Nucleus accumbens (tissue), 56 donors: ENCODE data around the gene CENPP.

Source experiments
- DNase-seq, 56 donors: peaks; one replicate each; lab custom pipeline; 2025; lab: John Stamatoyannopoulos, UW

The CENPP gene

DNA sequence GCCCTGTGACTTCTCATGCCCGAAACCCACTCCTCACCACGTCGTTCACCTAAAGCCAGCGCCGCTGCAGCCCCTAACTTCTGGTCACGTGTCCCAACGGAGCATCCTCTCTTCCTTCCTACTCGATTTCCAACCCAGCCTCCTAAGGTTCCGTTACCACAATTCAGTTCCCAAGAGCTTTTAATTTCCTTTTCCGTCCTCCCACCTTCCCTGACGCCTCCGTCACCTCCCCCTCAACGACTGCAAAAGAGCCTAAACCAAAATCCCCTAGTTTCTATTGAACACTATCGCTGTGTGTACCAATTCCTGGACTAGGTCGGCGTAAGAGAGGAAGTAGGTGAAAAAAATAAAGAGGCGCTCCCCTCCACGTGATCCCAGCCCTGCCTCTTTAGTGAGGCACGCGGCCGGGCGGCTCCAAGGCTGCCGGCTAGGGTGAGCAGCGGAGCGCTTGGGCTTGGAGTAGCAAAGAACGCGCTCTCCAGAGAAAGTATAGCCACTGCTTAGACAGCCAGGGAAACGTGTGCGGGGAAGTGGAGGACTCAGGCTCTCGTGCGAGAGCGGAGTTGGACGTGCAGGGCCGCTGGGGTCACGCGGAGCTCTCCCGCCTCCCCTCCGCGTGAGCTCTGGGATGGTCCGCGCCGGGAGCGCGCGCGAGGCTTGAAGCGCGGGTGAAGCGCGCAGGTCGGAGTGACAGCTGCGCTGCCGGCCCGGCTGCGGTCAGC lies at the start of gene CENPP, which contains the start of gene NOL8:
TSS of gene CENPP (plus strand) at position 685 of the 722 bp plus-strand sequence.
TSS of gene NOL8 (minus strand) at position 82 of the 722 bp plus-strand sequence. CDS start 1,189 bp downstream, outside the sequence.
- DNase-seq = peak; percentile 37 to 95 (median 86)

DNA sequence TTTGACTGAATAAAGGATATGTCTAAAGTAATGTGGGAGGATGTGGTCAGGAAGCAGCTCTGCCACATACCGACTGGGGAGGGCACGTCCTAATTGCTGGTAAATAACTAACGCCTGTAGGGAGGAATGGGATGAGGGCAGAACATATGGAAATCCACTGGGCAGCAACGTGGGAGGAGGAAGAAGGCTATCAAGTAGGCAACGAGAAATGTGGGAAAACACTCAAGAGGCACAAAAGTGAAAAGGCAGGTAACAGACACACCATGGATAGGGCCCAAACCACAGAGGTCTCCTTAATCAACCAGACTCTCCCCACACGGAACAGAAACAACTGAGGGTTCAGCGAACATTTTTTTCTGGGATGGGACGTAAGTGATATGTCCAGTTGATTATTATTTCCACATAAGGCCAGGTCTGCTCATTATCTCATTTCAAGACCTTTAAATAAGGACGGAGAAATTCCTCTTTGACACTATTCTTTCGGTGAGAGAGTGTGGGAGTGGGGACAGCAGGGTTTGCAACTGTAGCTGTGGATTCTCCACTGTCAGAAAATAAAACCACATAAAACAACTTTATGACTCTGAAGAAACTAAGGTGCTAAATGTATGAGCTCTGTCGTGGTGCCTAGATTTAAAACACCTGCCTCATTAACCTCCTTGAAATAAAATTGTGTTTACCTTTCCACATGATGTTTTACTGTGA lies 49.3 kb upstream of the CENPP start:
- no peak for DNase-seq

DNA sequence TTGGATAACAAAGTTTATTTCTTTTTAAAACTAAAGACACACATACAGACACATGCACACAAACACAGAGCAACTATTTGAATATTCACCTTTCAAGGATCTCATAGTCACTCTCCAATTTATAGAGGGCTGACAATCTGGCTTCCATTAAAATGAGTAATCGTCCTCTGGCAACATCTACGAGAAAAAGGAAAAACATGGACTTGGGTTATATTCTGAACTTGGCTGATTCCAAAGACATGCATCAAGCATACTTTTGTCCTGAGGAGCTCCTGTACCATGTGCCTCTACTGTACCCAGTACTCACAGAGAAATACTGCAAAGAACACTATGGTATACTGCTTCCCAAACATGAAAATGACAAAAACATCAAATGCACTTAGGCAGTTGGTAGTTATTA lies 47.6 kb upstream of the CENPP start:
- no peak for DNase-seq

DNA sequence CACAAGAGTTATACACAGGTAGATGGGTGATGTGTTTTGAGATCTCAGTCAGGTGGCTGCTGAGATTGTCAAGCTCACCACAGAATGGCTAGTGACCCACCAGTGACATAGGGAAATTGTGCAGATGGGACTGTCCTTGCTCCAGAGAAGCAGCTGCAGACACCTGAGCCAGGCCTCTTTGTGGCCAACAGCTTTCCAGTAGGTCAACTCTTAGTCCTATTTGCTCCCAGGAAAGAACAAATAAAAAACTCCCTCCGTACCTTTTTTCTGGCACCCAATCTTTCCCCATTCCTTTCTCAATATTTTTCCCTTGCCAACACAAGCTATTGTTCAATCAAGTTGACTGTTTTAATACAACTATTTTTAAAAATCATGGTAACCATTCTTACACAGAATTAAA lies 46.5 kb upstream of the CENPP start:
- no peak for DNase-seq

DNA sequence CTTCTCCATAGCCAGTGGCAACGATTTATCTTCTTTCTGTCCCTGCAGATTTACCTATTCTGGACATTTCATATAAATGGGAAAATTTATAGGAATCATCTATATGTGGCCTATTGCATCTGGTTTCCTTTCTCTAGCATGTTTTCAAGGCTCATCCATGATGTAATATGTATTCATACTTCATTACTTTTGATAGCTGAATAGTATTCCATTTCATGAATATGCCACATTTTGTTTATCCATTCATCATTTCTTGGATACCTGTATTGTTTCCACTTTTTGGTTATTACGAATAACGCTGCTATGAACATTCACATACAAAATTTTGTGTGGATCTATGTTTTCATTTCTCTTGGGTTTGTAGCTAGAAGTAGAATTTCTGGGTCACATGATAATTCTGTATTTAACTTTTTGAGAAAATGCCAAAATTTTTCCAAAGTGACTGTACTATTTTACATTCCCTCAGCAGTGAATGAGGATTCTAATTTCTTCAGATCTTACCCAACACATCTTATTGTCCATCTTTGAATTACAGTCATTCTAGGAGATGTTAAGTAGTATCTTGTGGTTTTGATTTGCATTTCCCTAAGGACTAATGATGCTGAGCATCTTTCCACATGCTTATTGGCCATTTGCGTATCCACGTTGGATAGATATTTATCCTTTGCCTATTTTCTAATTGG lies 35.9 kb upstream of the CENPP start:
- no peak for DNase-seq

DNA sequence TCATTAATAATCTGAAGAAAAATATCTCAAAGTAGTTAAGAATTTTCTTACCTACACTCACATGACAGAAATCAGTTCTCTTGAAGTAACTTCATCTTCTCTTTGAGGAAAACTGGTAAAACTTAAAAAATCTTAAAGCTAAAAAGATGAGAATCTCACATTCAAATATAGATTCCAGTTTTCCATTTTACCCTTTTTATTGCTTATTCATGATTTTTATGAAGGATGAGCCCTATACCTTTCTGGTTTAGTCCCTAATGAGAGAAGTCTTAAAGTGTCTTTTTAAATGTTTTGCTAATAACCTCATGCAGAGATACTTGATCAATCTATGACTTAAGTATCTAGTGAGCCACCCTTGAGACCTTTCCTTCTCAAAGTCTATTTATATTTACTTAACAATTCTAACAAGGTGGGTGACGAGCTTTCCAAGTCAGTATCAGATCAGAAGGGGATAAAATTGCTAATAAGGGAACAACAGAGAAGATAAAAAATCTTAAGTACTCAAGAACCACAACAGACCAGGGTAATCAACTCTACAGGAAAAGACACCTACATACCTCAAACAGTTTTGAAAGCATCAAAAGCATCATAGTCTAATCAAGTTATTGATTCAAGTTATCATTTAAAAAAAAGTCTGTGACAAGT lies 34.8 kb upstream of the CENPP start:
- DNase-seq = no peak

DNA sequence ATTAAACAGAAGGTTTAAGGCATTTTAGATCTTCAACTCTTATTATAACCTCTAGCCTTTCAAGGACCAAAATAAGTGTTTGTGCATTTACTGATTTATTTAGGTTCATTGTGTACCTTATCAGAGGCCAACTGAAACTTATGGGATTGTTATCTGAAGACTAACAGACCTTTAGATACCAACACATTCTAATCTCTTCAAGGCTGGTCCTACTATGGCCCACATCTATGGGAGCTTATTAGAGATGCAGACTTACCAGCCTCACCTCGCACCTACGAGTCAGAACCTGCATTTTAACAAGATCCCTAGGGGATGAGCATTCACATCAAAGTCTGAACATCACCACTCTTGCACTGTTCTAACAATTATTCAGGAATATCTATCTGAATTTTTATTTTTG lies 34.2 kb upstream of the CENPP start:
- no peak for DNase-seq

DNA sequence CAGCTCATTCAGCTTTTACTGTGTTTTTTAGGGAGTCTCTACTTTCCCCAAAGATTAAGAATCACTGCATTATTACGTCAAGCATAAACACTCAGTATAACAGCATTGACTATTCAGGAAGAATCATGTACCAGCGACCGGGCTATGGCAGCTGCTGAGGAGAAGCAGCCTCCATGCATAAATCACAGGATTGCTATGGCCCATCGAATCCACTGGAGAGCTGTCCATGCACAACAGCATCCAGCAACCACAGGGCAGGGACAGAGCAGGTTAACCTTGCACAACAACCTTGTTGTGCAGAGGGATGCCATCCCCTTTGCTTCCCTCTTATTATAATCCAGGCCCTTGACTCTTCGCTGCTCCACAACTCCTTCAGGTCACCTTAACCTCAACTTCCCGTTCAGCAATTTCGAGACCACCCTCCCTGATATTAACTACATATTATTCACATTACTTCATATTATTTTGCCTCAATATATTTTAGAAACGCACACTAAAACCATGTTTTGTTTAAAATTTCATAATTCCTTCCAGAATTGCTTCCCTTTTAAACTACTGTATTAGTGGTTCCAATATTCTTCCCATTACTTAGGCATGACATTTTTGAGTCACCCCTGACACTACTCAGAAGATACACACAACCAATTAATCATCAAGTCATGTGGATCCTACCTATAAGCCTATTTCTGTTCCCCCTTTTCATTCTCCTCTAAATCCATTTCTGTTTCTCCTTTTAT lies 33.2 kb upstream of the CENPP start:
- DNase-seq = no peak

DNA sequence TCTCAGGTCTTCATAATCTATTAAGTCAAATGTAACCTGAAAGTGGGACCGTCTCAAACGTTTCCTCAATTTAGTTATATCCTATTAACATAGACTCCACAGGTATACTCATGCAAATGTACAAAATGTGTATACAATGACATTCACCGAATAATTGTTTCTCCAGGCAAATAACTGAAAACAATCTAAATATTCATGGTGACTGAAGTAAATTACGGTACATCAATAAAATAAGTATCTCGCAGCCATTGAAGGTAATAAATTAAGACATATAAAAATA lies 32.7 kb upstream of the CENPP start:
- DNase-seq = no peak

DNA sequence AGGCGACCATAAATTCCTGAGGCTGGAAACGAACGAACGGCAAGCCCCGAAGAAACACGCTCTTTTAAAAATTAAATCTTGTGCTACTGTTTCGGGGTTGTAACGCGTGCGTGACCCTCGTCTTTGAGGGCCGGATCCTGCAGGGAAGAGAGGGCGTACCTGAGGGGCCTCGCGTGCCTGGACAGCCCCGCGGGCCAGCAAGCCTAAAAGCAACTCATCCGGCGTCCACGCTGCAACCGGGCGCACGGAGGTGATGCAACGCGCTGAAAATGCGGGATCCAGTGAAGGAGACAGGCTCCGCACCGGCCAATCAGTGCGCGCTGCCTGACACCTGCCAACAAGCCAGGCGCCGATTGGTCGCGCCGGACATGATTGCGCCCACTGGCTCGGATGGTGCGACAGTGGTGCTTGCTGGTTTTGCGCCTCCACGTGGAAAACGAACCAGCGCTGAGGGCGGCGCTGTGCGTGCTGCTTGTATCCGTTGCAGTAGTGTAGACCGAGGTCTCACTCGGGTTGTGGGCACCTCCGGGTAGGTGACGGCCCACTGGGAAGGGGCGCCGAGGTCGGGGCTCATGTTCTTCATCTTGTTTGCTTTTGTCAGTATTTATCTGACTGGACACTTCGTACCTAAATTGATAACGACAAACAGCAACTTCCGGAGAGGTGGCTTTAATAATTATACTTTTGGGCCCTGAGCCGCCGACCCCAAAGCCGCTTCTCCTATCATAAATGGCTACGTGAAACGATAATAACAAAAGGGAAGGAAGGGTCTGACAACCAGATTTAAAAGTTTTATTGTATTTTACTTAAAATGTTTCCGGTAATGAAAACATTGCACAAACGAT lies 32.1 kb upstream of the CENPP start, which contains the start of gene IARS1:
TSS of gene IARS1 (minus strand) at position 246 of the 845 bp plus-strand sequence. CDS start 4,278 bp downstream, outside the sequence.
- peak; percentile 86 to 99 (median 97) for DNase-seq

DNA sequence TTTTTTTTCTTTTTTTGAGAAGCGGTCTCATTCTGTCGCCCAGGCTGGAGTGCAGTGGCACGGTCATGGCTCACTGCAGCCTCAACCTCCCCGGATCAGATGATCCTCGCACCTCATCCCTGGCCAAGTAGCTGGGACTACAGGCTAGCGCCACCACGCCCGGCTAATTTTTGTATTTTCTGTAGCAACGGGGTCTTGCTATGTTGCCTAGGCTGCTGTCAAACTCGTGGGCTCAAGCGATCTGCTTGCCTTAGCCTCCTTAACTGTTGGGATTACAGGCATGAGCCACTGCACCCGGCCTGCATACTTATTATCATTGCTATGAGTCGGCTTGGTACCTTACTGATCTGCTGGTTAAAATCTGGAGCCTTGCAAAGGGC lies 31.5 kb upstream of the CENPP start:
- DNase-seq = peak in 6 of 56 donors; percentile 0 to 15 (median 6)

DNA sequence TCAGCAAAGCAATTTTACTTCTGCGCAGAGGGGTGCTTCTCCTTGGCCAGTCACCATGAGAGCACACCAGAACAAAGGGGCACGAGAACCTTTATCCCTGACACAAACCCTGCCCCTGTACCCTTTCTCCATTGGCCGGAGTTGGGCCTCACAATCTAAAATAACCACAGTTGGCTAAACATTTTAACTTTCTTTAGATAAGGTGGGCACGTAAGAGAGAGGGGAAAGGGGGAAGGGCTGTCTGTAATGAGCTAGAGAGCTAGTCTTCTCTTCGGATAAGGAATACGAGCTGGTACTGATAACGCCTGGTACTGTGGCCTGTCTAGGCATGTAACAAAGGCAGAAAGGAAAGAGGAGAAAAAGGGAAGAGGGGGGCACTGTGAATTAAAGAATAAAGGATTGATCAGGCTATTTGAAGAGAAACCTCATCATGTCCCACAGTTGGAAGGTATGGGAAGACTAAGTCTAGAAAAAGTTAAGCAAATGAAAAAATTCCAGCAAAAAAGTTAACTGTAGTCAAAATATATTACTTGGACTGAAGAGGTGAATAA lies 30.4 kb upstream of the CENPP start:
- no peak for DNase-seq

DNA sequence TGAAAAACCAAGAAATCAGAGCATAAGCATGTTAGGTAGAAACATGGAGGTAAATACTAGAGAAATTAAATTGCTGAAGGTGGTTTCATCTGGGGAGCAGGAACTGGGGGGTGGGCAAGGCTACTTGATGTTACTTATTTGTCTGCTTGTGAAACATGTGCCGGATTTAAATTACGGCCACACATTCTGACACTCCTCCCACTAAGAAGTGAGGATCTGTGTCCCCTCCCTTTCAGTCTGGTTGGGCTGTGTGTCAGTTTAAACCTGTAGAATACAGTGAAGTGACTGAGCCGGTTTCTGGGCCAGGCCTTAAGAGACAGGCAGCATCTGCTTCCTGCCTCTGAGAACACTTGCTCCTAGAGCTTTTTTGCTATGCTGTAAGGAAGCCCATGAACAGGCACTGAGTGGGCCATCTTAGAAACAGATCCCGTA lies 29.9 kb upstream of the CENPP start:
- DNase-seq = no peak

DNA sequence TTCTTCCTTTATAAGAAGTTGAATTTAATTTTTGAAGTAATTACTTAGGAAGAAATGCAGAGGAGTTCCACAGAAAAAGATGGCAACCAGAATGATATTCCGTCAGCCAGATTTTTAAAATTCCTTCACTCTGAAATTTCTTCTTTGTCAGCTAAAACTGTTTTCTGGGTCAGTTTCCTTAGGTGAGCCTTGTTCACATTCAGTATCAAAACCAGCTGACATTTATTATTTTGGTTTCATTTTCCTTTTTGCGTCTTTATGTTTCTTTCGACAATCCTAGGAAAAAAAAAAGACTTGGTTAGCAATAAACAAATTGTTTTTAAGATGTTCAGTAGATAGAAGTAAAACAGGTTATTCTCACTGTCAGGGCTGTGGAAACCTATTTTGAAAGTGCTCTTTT lies 28.1 kb upstream of the CENPP start:
- no peak for DNase-seq

DNA sequence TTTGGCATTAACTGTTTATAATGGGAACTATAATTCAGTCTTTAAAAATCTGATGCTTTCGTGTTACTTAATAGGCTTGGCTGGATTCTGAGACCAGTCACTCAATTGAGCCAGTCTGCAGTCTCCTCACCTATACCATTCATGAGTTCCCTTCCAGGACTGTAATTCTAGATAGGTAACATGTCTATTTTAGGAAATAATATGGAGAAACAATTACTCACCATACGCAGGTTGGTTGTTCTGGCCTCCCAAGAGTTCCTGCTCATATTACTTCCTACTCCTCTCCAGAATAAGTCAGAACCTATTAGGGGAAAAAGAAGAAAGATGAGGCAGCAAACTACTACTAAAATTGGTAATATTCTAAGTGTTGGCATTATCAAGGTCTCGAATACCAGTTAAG lies 27.7 kb upstream of the CENPP start:
- no peak for DNase-seq

DNA sequence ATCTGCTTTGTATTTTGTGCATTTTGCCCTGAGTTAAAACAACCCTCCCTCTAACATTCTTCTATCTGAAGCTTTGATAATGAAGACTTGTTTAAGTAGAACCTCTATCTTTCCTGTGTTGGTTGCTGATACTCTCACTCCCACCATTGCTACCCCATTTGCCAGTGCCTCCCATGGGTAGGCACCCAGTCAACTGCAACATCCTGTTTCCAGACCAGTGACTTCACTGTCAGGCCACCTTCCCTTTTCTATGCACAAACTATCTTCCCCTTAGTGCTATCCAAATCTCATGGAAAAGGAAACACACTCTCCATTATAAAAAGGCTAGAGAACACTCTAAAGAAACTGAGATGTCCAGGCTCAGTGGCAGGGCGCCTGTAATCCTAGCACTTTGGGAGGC lies 26.6 kb upstream of the CENPP start:
- no peak for DNase-seq

DNA sequence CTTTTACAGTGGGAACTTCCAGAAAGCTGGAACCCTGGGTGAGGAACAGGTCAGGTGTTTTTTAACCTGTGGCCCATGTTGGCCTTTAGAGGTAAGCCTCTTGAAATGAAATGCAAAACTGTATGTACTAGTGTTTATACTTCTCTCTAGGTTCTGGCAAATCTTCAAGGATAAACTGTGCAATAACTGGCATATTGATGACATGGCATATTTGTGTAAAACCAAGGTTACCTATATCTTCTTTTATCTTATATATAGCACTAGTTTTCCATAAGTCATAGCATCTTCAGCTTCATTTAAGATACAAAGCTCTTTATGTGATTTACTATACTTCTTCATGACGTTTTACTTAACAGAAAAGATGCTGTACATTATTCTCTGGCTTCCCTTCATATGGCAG lies 24.8 kb upstream of the CENPP start:
- no peak for DNase-seq

DNA sequence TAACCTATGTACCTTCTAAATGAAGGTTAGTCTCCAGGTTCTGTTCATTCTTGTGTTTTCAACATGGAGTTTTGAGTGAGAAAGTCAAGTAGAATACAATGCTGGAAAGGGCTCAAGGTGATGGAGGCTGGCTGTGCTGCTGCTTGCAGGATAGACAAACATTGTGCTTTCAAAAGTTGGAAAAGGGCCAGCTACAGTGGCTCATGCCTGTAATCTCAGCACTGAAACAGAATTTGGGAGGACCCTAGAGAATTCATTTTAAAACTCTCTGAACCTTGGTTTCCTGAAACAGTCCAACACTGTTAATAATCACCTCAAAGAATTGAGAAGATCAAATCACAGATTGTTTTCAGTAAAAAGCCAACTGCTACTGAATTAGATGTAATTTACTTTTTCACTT lies 16.9 kb upstream of the CENPP start:
- DNase-seq = no peak

DNA sequence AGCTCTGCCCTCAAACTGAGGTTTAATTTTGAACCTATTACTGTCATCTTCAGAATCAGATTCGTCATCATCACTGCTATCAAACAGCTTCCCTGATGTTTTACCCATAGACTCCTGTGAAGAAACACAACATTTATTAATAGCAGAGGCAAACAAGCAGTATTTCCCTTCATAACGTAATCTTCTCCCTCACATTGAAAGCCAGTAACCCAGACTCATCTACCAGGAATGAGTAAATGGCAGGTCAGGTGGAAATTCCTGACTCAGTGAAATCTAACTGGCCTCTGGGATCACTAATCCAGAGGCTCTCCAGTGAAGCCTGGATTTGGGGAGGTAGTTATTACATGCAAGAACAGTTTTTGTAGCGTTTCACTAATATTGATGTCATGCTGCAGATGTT lies 15.2 kb upstream of the CENPP start:
- no peak for DNase-seq
